ENCODE data around the gene UGT3A2.

GRCh38 chr5:36099748-36100147 lies 33.1 kb upstream of the UGT3A2 start:
- TF ChIP-seq POLR2AphosphoS5 (IDR thresholded peaks at IDR 0.05; ENCODE audit: low read depth, low read length) (no peak), POLR2A (IDR thresholded peaks at IDR 0.05; ENCODE audit: low read depth, low read length) (no peak), TAF1 (IDR thresholded peaks at IDR 0.05; ENCODE audit: low read depth, low read length) (no peak), PAX5 (IDR thresholded peaks at IDR 0.05; ENCODE audit: insufficient read depth, low read length, severe bottlenecking) (no peak)

Measured in GM12891 (cell line).